HepG2 (cell line): Measurements from ENCODE around the gene URGCP. TPM values are rescaled to one million over a fixed set of nuclear protein-coding genes. Genes with fewer than 3 reads are reported as not detected.

Experiments used
- BCL6 ChIP-seq: IDR thresholded peaks from 2 replicates; pipeline ENCODE4 v1.6.1; 2016; ENCODE audit warnings: missing genetic modification reagents, missing compliant biosample characterization
- CBX5 ChIP-seq: sonication (generic); formaldehyde crosslinking; IDR thresholded peaks from 2 replicates; pipeline ENCODE4 v1.4.0; 2020; ENCODE audit warnings: missing genetic modification reagents, borderline replicate concordance
- CHD4 ChIP-seq: fragments of 200-600 bp; sonication (generic); IDR thresholded peaks from 2 replicates; pipeline ENCODE4 v1.7.0; 2017; ENCODE audit warnings: mild to moderate bottlenecking, low read length, borderline replicate concordance
- HMG20B ChIP-seq: conservative IDR thresholded peaks from 2 replicates; pipeline ENCODE4 v1.6.1; 2016; ENCODE audit warnings: missing genetic modification reagents, missing compliant biosample characterization
- IKZF4 ChIP-seq: sonication (generic); formaldehyde crosslinking; IDR thresholded peaks from 2 replicates; pipeline ENCODE4 v1.5.1; 2020; ENCODE audit warnings: borderline replicate concordance, mild to moderate bottlenecking, low read depth, missing genetic modification reagents; ENCODE audit errors: not compliant biosample characterization
- KLF6 ChIP-seq: IDR thresholded peaks from 2 replicates; pipeline ENCODE4 v1.8.0; 2016; ENCODE audit warnings: missing biosample characterization, missing genetic modification reagents
- NCOA5 ChIP-seq: sonication (generic); formaldehyde crosslinking; IDR thresholded peaks from 2 replicates; pipeline ENCODE4 v1.4.0; 2020; ENCODE audit warnings: missing genetic modification reagents
- PLSCR1 ChIP-seq: sonication (generic); formaldehyde crosslinking; IDR thresholded peaks from 2 replicates; pipeline ENCODE4 v1.5.0; 2020; ENCODE audit warnings: missing genetic modification reagents, mild to moderate bottlenecking, borderline replicate concordance
- PRDM15 ChIP-seq: sonication (generic); formaldehyde crosslinking; IDR thresholded peaks from 2 replicates; pipeline ENCODE4 v1.4.0; 2020; ENCODE audit warnings: missing genetic modification reagents
- SP5 ChIP-seq: IDR thresholded peaks from 2 replicates; pipeline ENCODE4 v1.6.1; 2016; ENCODE audit warnings: low read depth, borderline replicate concordance
- ZNF547 ChIP-seq: sonication (generic); formaldehyde crosslinking; IDR thresholded peaks from 2 replicates; pipeline ENCODE4 v1.5.1; 2020; ENCODE audit warnings: mild to moderate bottlenecking, missing genetic modification reagents
- ZNF639 ChIP-seq: conservative IDR thresholded peaks from 2 replicates; pipeline ENCODE4 v1.6.1; 2018; ENCODE audit warnings: missing genetic modification reagents
- polyA plus RNA-seq, 8 experiments: library from polyadenylated mRNA; depleted of rRNA in 3 of 8; stranded (reverse) in 7 of 8; unstranded in 1 of 8; fragments of >200 nt; fragmentation: Illumina TruSeq in 4 of 8; extraction: Trizol in 4 of 8; gene quantifications; 2 replicates each; pipeline versions ENCODE4 v1.2.1 to v1.2.3, GENCODE V29; 2011 to 2016; ENCODE audit warnings: low read depth in 4 of 8, missing spikeins in 1 of 8, mixed read lengths in 1 of 8; ENCODE audit not compliant: insufficient read depth in 1 of 8
- total RNA-seq, 5 experiments: library from RNA; depleted of rRNA; stranded (reverse); fragments of >200 nt; fragmentation: Illumina TruSeq; extraction: Trizol; gene quantifications; 2 replicates each; pipeline ENCODE4 v1.2.3, GENCODE V29; 2016; ENCODE audit warnings: low read depth in 1 of 5
- TF ChIP-seq, protein P1 (sequence below): sonication (generic); formaldehyde crosslinking; IDR thresholded peaks from 2 replicates; pipeline ENCODE4 v1.4.0; 2020; ENCODE audit warnings: missing genetic modification reagents
- TF ChIP-seq, protein P2 (sequence below): sonication (generic); formaldehyde crosslinking; IDR thresholded peaks from 2 replicates; pipeline ENCODE4 v1.8.0; 2022; ENCODE audit warnings: missing genetic modification reagents, mild to moderate bottlenecking, moderate library complexity, borderline replicate concordance

Gene URGCP
- total and polyA plus RNA-seq, 2 of the 13 experiments (the other 11 are each of a cell fraction or from before 2014, with no cell fraction given), result 22.3 to 25.8 TPM

GRCh38 chr7:43905209-43905946 is 1.0 kb downstream of the URGCP start (continued):
- no peak for TF ChIP-seq NCOA5
- peak; percentile 57; the same call in 1 of the 2 replicates for TF ChIP-seq CBX5
- TF ChIP-seq SP5, result peak; percentile 85
- no peak for TF ChIP-seq ZNF547
- no peak for TF ChIP-seq PRDM15 (CRISPR knock-in tag)
- peak; percentile 51; the same call in 1 of the 2 replicates for TF ChIP-seq HMG20B (CRISPR knock-in tag)
- TF ChIP-seq, protein P1, sequence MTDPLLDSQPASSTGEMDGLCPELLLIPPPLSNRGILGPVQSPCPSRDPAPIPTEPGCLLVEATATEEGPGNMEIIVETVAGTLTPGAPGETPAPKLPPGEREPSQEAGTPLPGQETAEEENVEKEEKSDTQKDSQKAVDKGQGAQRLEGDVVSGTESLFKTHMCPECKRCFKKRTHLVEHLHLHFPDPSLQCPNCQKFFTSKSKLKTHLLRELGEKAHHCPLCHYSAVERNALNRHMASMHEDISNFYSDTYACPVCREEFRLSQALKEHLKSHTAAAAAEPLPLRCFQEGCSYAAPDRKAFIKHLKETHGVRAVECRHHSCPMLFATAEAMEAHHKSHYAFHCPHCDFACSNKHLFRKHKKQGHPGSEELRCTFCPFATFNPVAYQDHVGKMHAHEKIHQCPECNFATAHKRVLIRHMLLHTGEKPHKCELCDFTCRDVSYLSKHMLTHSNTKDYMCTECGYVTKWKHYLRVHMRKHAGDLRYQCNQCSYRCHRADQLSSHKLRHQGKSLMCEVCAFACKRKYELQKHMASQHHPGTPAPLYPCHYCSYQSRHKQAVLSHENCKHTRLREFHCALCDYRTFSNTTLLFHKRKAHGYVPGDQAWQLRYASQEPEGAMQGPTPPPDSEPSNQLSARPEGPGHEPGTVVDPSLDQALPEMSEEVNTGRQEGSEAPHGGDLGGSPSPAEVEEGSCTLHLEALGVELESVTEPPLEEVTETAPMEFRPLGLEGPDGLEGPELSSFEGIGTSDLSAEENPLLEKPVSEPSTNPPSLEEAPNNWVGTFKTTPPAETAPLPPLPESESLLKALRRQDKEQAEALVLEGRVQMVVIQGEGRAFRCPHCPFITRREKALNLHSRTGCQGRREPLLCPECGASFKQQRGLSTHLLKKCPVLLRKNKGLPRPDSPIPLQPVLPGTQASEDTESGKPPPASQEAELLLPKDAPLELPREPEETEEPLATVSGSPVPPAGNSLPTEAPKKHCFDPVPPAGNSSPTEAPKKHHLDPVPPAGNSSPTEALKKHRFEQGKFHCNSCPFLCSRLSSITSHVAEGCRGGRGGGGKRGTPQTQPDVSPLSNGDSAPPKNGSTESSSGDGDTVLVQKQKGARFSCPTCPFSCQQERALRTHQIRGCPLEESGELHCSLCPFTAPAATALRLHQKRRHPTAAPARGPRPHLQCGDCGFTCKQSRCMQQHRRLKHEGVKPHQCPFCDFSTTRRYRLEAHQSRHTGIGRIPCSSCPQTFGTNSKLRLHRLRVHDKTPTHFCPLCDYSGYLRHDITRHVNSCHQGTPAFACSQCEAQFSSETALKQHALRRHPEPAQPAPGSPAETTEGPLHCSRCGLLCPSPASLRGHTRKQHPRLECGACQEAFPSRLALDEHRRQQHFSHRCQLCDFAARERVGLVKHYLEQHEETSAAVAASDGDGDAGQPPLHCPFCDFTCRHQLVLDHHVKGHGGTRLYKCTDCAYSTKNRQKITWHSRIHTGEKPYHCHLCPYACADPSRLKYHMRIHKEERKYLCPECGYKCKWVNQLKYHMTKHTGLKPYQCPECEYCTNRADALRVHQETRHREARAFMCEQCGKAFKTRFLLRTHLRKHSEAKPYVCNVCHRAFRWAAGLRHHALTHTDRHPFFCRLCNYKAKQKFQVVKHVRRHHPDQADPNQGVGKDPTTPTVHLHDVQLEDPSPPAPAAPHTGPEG (CRISPR knock-in tag), result no peak
- peak; percentile 95 for TF ChIP-seq BCL6 (CRISPR knock-in tag)
- no peak for TF ChIP-seq ZNF639 (CRISPR knock-in tag)
- TF ChIP-seq CHD4, result no peak
- TF ChIP-seq PLSCR1 (CRISPR knock-in tag), result no peak
- TF ChIP-seq IKZF4 (CRISPR knock-in tag), result no peak
- TF ChIP-seq, protein P2, sequence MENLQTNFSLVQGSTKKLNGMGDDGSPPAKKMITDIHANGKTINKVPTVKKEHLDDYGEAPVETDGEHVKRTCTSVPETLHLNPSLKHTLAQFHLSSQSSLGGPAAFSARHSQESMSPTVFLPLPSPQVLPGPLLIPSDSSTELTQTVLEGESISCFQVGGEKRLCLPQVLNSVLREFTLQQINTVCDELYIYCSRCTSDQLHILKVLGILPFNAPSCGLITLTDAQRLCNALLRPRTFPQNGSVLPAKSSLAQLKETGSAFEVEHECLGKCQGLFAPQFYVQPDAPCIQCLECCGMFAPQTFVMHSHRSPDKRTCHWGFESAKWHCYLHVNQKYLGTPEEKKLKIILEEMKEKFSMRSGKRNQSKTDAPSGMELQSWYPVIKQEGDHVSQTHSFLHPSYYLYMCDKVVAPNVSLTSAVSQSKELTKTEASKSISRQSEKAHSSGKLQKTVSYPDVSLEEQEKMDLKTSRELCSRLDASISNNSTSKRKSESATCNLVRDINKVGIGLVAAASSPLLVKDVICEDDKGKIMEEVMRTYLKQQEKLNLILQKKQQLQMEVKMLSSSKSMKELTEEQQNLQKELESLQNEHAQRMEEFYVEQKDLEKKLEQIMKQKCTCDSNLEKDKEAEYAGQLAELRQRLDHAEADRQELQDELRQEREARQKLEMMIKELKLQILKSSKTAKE (CRISPR knock-in tag), result no peak
- peak; percentile 59 for TF ChIP-seq KLF6 (CRISPR knock-in tag)
